Ishikawa (cell line): ENCODE results near the gene TERT.

Experiments
- CEBPB ChIP-seq: IDR thresholded peaks from 2 replicates; pipeline ENCODE4 v1.6.1; 2012
- CREB1 ChIP-seq: IDR thresholded peaks from 2 replicates; pipeline ENCODE4 v1.6.1; 2012; ENCODE audit warnings: low read depth
- EGR1 ChIP-seq: IDR thresholded peaks from 2 replicates; pipeline ENCODE4 v1.6.1; 2012
- EP300 ChIP-seq: IDR thresholded peaks from 2 replicates; pipeline ENCODE4 v1.6.1; 2012; ENCODE audit warnings: borderline replicate concordance
- FOXM1 ChIP-seq: IDR thresholded peaks from 2 replicates; pipeline ENCODE4 v1.6.1; 2012; ENCODE audit warnings: low read depth, borderline replicate concordance
- NFIC ChIP-seq: IDR thresholded peaks from 2 replicates; pipeline ENCODE4 v1.6.1; 2012
- RAD21 ChIP-seq: IDR thresholded peaks from 2 replicates; pipeline ENCODE4 v1.6.1; 2012; ENCODE audit warnings: low read depth
- TAF1 ChIP-seq: IDR thresholded peaks from 2 replicates; pipeline ENCODE4 v1.6.1; 2012; ENCODE audit warnings: low read depth, mild to moderate bottlenecking
- TCF12 ChIP-seq: IDR thresholded peaks from 2 replicates; pipeline ENCODE4 v1.6.1; 2012; ENCODE audit warnings: low read depth
- TEAD4 ChIP-seq: IDR thresholded peaks from 2 replicates; pipeline ENCODE4 v1.6.1; 2012
- USF1 ChIP-seq: IDR thresholded peaks from 2 replicates; pipeline ENCODE4 v1.6.1; 2012
- YY1 ChIP-seq: IDR thresholded peaks from 2 replicates; pipeline ENCODE4 v1.6.1; 2012; ENCODE audit warnings: low read depth
- ZBTB7A ChIP-seq: IDR thresholded peaks from 2 replicates; pipeline ENCODE4 v1.6.1; 2012; ENCODE audit warnings: low read depth
- TF ChIP-seq, protein P1 (sequence below): IDR thresholded peaks from 2 replicates; pipeline ENCODE4 v1.6.1; 2012
- TF ChIP-seq, protein P2 (sequence below): IDR thresholded peaks from 2 replicates; pipeline ENCODE4 v1.6.1; 2012; ENCODE audit warnings: low read depth, mild to moderate bottlenecking

TERT gene

DNA sequence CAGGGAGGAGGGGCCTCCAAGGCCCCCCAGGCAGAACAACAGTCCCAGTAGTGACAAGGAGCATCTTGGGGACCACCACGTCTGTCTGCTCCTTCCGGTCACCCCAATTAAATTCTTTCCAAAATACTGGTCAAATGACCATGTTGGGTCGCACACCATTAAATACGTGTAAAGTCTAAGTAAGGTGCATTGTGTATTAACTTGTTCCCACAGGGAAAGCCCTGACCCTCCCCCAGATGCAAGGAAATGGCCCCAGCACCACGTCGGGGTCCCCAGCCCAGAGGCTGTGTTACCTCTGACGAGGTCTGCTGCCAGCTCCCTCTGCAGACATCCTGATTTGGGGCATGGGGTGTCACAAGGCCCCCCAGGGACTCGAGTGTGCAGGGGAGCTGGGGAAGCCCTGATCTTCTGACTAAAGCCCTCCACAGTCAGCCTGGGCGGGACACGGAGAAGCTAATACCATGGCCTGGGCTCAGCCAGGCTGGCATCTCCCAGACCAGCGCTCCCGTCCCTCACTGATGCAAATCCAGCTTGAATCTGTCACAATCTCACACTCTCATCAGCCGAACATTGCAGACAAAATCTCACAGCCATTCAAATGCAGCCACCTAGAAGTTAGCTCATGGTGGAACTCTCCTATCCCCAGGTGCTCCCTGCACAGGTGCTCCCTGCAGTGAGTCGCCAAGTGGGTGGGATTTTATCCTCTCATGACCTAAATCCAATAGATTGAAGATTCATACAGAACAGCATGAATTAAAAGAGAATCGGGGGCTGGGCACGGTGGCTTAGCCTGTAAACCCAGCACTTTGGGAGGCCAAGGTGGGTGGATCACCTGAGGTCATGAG, 13.6 kb downstream of the TERT start:
- TF ChIP-seq EP300 (no peak), TEAD4 (no peak), ZBTB7A (no peak), YY1 (no peak), CEBPB (no peak), TAF1 (no peak), TCF12 (no peak), FOXM1 (no peak)
- TF ChIP-seq, protein P1, sequence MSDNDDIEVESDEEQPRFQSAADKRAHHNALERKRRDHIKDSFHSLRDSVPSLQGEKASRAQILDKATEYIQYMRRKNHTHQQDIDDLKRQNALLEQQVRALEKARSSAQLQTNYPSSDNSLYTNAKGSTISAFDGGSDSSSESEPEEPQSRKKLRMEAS = no peak
- TF ChIP-seq, protein P2, sequence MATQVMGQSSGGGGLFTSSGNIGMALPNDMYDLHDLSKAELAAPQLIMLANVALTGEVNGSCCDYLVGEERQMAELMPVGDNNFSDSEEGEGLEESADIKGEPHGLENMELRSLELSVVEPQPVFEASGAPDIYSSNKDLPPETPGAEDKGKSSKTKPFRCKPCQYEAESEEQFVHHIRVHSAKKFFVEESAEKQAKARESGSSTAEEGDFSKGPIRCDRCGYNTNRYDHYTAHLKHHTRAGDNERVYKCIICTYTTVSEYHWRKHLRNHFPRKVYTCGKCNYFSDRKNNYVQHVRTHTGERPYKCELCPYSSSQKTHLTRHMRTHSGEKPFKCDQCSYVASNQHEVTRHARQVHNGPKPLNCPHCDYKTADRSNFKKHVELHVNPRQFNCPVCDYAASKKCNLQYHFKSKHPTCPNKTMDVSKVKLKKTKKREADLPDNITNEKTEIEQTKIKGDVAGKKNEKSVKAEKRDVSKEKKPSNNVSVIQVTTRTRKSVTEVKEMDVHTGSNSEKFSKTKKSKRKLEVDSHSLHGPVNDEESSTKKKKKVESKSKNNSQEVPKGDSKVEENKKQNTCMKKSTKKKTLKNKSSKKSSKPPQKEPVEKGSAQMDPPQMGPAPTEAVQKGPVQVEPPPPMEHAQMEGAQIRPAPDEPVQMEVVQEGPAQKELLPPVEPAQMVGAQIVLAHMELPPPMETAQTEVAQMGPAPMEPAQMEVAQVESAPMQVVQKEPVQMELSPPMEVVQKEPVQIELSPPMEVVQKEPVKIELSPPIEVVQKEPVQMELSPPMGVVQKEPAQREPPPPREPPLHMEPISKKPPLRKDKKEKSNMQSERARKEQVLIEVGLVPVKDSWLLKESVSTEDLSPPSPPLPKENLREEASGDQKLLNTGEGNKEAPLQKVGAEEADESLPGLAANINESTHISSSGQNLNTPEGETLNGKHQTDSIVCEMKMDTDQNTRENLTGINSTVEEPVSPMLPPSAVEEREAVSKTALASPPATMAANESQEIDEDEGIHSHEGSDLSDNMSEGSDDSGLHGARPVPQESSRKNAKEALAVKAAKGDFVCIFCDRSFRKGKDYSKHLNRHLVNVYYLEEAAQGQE = no peak

GRCh38 chr5:1280177-1281037, 14.5 kb downstream of the TERT start:
- TF ChIP-seq TAF1 = no peak
- TF ChIP-seq EP300 = no peak
- TF ChIP-seq FOXM1 = no peak
- no peak for TF ChIP-seq RAD21
- no peak for TF ChIP-seq USF1
- TF ChIP-seq, protein P2 = no peak
- TF ChIP-seq TCF12 = no peak
- no peak for TF ChIP-seq CREB1
- no peak for TF ChIP-seq NFIC
- no peak for TF ChIP-seq ZBTB7A
- no peak for TF ChIP-seq TEAD4
- no peak for TF ChIP-seq CEBPB
- no peak for TF ChIP-seq YY1
- no peak for TF ChIP-seq EGR1
- TF ChIP-seq, protein P1 = no peak

DNA sequence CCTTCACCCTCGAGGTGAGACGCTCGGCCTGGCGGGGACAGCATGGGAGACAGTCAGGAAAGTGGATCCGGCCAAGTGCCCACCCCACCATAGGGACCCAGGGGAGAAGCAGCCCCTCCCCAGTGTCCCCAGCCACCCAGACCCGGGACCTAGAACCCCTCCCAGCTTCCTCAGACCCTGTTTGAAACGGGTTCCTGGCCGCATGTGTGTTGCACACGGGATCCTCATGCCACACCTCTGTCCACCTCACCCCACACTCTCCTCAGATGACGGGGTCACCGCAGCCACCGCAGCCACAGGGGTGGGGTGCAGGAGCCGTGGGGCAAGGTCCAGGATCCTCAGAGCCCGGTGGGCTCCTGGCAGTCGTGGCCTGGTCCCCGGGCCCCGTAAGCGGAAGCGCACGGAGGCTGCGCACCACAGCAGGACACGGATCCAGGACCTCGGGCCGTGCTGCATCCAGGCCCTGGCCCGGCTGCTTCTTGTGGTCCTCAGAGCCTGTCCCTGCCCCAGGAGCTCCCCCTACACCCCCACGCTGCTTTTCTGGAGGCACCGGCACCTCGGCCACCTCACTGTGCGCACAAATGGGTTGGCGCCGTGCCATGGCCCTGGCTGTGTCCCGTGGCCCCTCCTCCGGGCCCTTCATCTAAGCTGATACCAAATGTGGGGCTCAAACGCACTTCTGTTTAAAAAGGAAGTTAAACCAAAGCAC, 15.3 kb downstream of the TERT start:
- no peak for TF ChIP-seq TEAD4
- TF ChIP-seq FOXM1 = no peak
- TF ChIP-seq NFIC = no peak
- TF ChIP-seq USF1 = no peak

GRCh38 chr5:1278656-1279442, 16.0 kb downstream of the TERT start:
- TF ChIP-seq FOXM1 (no peak), TAF1 (no peak)
- TF ChIP-seq, protein P2 = no peak
